Neuronal stem cell (in vitro differentiated cells): ENCODE data around the gene SOD2. TPM values are rescaled to one million over a fixed set of nuclear protein-coding genes. Genes with fewer than 3 reads are reported as not detected.

Source experiments
- DNase-seq: peaks from one replicate; pipeline ENCODE4 v3.0.0-alpha.2; 2013; ENCODE audit warnings: low spot score
- H2AFZ ChIP-seq: one replicate; pipeline ENCODE4 v1.6.1; 2013; ENCODE audit warnings: mild to moderate bottlenecking, low read length, inconsistent platforms
- H2AK5ac ChIP-seq: 2 replicates; pipeline ENCODE4 v1.6.1; 2013; ENCODE audit warnings: low read depth, mild to moderate bottlenecking, inconsistent platforms, low read length, moderate library complexity, mixed read lengths
- H2BK120ac ChIP-seq: 2 replicates; pipeline ENCODE4 v1.6.1; 2013; ENCODE audit warnings: low read depth, mild to moderate bottlenecking, inconsistent platforms, low read length, moderate library complexity, mixed read lengths
- H2BK12ac ChIP-seq: one replicate; pipeline ENCODE4 v1.6.1; 2013; ENCODE audit warnings: low read length, inconsistent platforms
- H2BK15ac ChIP-seq: 2 replicates; pipeline ENCODE4 v1.6.1; 2013; ENCODE audit warnings: mild to moderate bottlenecking, low read length, inconsistent platforms, mixed read lengths
- H2BK5ac ChIP-seq: one replicate; pipeline ENCODE4 v1.6.1; 2013; ENCODE audit warnings: inconsistent platforms, mild to moderate bottlenecking, low read length, moderate library complexity
- H3K14ac ChIP-seq: one replicate; pipeline ENCODE4 v1.6.1; 2013; ENCODE audit warnings: low read length, inconsistent platforms
- H3K18ac ChIP-seq: 2 replicates; pipeline ENCODE4 v1.6.1; 2013; ENCODE audit warnings: low read length, inconsistent platforms
- H3K23ac ChIP-seq: 2 replicates; pipeline ENCODE4 v1.6.1; 2013; ENCODE audit warnings: low read depth, mild to moderate bottlenecking, mixed read lengths, low read length, inconsistent platforms; ENCODE audit not compliant: poor library complexity
- H3K27ac ChIP-seq: replicated peaks from 3 replicates; pipeline ENCODE4 v1.5.1; 2013; ENCODE audit warnings: low read length, inconsistent platforms
- H3K27me3 ChIP-seq, 3 experiments: 2 replicates each; pipeline ENCODE4 v1.6.1; 2013; ENCODE audit warnings: low read length in 3 of 3, mild to moderate bottlenecking in 2 of 3, inconsistent platforms in 1 of 3, low read depth in 1 of 3, mixed read lengths in 1 of 3, moderate library complexity in 1 of 3; ENCODE audit not compliant: control insufficient read depth in 3 of 3, insufficient read depth in 3 of 3
- H3K36me3 ChIP-seq, 2 donors: replicated peaks in 1 of 2; 2 replicates each; pipeline ENCODE4 v1.6.1; 2013; ENCODE audit warnings: low read length in 2 of 2; ENCODE audit not compliant: control insufficient read depth in 2 of 2, insufficient read depth in 2 of 2
- H3K4ac ChIP-seq: 2 replicates; pipeline ENCODE4 v1.6.1; 2013; ENCODE audit warnings: inconsistent platforms, mild to moderate bottlenecking, low read length, moderate library complexity
- H3K4me1 ChIP-seq, 2 donors: 1 replicate in 1 of 2; 2 replicates in 1 of 2; pipeline ENCODE4 v1.6.1; 2013; ENCODE audit warnings: low read length in 2 of 2, low read depth in 1 of 2; ENCODE audit not compliant: control insufficient read depth in 2 of 2, insufficient read depth in 1 of 2
- H3K4me2 ChIP-seq: one replicate; pipeline ENCODE4 v1.6.1; 2013; ENCODE audit warnings: mild to moderate bottlenecking, low read length, inconsistent platforms; ENCODE audit not compliant: insufficient read depth, poor library complexity, severe bottlenecking
- H3K4me3 ChIP-seq, 2 donors: 2 replicates each; pipeline ENCODE4 v1.5.1; 2013; ENCODE audit warnings: low read length in 2 of 2, mild to moderate bottlenecking in 2 of 2, inconsistent platforms in 1 of 2, moderate library complexity in 1 of 2
- H3K79me1 ChIP-seq: one replicate; pipeline ENCODE4 v1.6.1; 2013; ENCODE audit warnings: low read depth, mild to moderate bottlenecking, inconsistent platforms, low read length, moderate library complexity
- H3K9ac ChIP-seq: one replicate; pipeline ENCODE4 v1.6.1; 2013; ENCODE audit warnings: mild to moderate bottlenecking, low read depth, low read length, inconsistent platforms; ENCODE audit not compliant: poor library complexity
- H3K9me3 ChIP-seq, 2 donors: replicated peaks in 1 of 2; 2 replicates each; pipeline versions ENCODE3 to v1.6.1; 2013; ENCODE audit warnings: low read length in 2 of 2, mild to moderate bottlenecking in 2 of 2, inconsistent platforms in 1 of 2, low read depth in 1 of 2, mixed read lengths in 1 of 2, moderate library complexity in 1 of 2; ENCODE audit not compliant: control insufficient read depth in 2 of 2, insufficient read depth in 1 of 2
- H4K8ac ChIP-seq: one replicate; pipeline ENCODE4 v1.6.1; 2013; ENCODE audit warnings: low read depth, mild to moderate bottlenecking, inconsistent platforms, low read length, moderate library complexity
- H4K91ac ChIP-seq: one replicate; pipeline ENCODE4 v1.6.1; 2013; ENCODE audit warnings: low read length, low read depth, mild to moderate bottlenecking, inconsistent platforms; ENCODE audit not compliant: poor library complexity
- WGBS, 2 donors: extraction: QIAGEN DNeasy Blood & Tissue Kit; methylation state at CpG; one replicate each; pipeline ENCODE4 v1.1.7; 2013; ENCODE audit warnings: missing lambda C conversion rate in 2 of 2, mixed read lengths in 1 of 2; ENCODE audit not compliant: insufficient read length in 2 of 2, insufficient replicate concordance in 1 of 2; ENCODE audit errors: extremely low coverage in 2 of 2; 5-methylcytosine and 5-hydroxymethylcytosine counted together
- small RNA-seq: library from polyadenylated mRNA; stranded (forward); fragments of <200 nt; extraction: miRNeasy Mini kit (QIAGEN cat#:217004); gene quantifications from one replicate; pipeline ENCODE3, GENCODE V24; 2013; ENCODE audit not compliant: insufficient read depth

The SOD2 gene

GRCh38 chr6:159645640-159646039 is 47.4 kb downstream of the SOD2 start:
- H3K79me1 ChIP-seq = no peaks in the 10 kb centered on the region
- H3K14ac ChIP-seq = no peak overlapping the region
- H2BK120ac ChIP-seq = no peak overlapping the region
- no peak overlapping the region for H3K27ac ChIP-seq
- no peaks in the 10 kb centered on the region for H3K4me1 ChIP-seq
- DNase-seq = no peak
- H2AFZ ChIP-seq = no peak overlapping the region
- no peaks in the 10 kb centered on the region for H3K27me3 ChIP-seq
- H3K9ac ChIP-seq = no peak overlapping the region
- H3K4me3 ChIP-seq = no peak overlapping the region
- no peak overlapping the region for H3K4ac ChIP-seq
- H3K4me2 ChIP-seq = no peak overlapping the region
- no peak overlapping the region for H4K91ac ChIP-seq
- no peak overlapping the region for H2AK5ac ChIP-seq
- no peaks in the 10 kb centered on the region for H3K9me3 ChIP-seq
- H3K23ac ChIP-seq = no peak overlapping the region
- H4K8ac ChIP-seq = no peak overlapping the region
- H2BK12ac ChIP-seq = no peak overlapping the region
- H3K18ac ChIP-seq = no peak overlapping the region
- H2BK15ac ChIP-seq = no peak overlapping the region
- no peak overlapping the region for H2BK5ac ChIP-seq
- no peaks in the 10 kb centered on the region for H3K36me3 ChIP-seq
- no CpG with 5 or more reads among the region's 4 CpGs for whole genome bisulfite sequencing, 2 donors

Small RNAs within 50 kb of the gene (small RNA-seq; reads per million reads assigned to genes)
- not detected for gene RNU4ATAC18P
